Uterus (tissue), 4 donors: ENCODE results near the gene IQGAP2. TPM values are rescaled to one million over a fixed set of nuclear protein-coding genes. Genes with fewer than 3 reads are reported as not detected.

Source experiments
- DNase-seq, 2 donors: peaks; one replicate each; pipeline ENCODE4 v3.0.0-alpha.2; 2019 to 2020
- H3K27ac ChIP-seq, 2 donors: fragments of 200-600 bp; sonication (generic); 1 replicate in 1 of 2; 2 replicates in 1 of 2; pipeline ENCODE4 v1.5.1; 2016 to 2018
- H3K27me3 ChIP-seq, 2 donors: fragments of 200-600 bp; sonication (generic); one replicate each; pipeline ENCODE4 v1.5.1; 2018 to 2019; ENCODE audit warnings: control low read depth in 1 of 2
- H3K36me3 ChIP-seq, 2 donors: fragments of 200-600 bp; sonication (generic); one replicate each; pipeline ENCODE4 v1.5.1; 2019; ENCODE audit warnings: control low read depth in 1 of 2
- H3K4me1 ChIP-seq, 2 donors: fragments of 200-600 bp; sonication (generic); one replicate each; pipeline ENCODE4 v1.5.1; 2018 to 2019; ENCODE audit warnings: control low read depth in 1 of 2
- H3K4me3 ChIP-seq, 2 donors: fragments of 200-600 bp; sonication (generic); 1 replicate in 1 of 2; 2 replicates in 1 of 2; pipeline ENCODE4 v1.5.1; 2018 to 2019; ENCODE audit warnings: mild to moderate bottlenecking in 1 of 2
- H3K9me3 ChIP-seq, 2 donors: fragments of 200-600 bp; sonication (generic); one replicate each; pipeline ENCODE4 v1.5.1; 2019; ENCODE audit warnings: control low read depth in 1 of 2
- CTCF ChIP-seq, 4 experiments: fragments of 200-600 bp in 2 of 4; fragments of 450-650 bp in 2 of 4; sonication (generic) in 2 of 4; IDR thresholded peaks; one replicate each; pipeline ENCODE4 v1.5.1; 2016 to 2019; ENCODE audit warnings: antibody characterized with exemption in 4 of 4, mild to moderate bottlenecking in 2 of 4, moderate library complexity in 1 of 4
- POLR2A ChIP-seq, 2 donors: fragments of 450-650 bp; IDR thresholded peaks; one replicate each; pipeline ENCODE4 v1.6.1; 2016; ENCODE audit warnings: antibody characterized with exemption in 2 of 2, mild to moderate bottlenecking in 1 of 2, moderate library complexity in 1 of 2
- intact Hi-C: fragments of 100-400 bp; cut with DNase I; formaldehyde crosslinking; loops from one replicate; pipeline ENCODE4 v1.15.1; 2023; ENCODE audit warnings: low total_unique reads
- total RNA-seq, 4 donors: library from RNA; depleted of rRNA in 3 of 4; stranded (reverse); fragments of >200 nt in 3 of 4; gene quantifications; one replicate each; pipeline versions ENCODE4 v1.1.0 to v1.2.4, GENCODE V29; 2014 to 2023
- donor health status: DM: yes; HTN: yes; CAD: no.

IQGAP2 gene
- total RNA-seq, 4 donors from 2014 or later = 7.1 to 49.2 (median 9.4) TPM

GRCh38 chr5:76576450-76576849 lies 173.4 kb downstream of the IQGAP2 start:
- no peak for DNase-seq
- Histone ChIP-seq H3K27ac (no peak overlapping the region), H3K4me3 (no peak overlapping the region), H3K4me1 (no peaks in the 10 kb centered on the region), H3K36me3 (no peaks in the 10 kb centered on the region), H3K9me3 (no peaks in the 10 kb centered on the region), H3K27me3 (no peaks in the 10 kb centered on the region)
- intact Hi-C loops = no loop called here
- TF ChIP-seq CTCF (IDR thresholded peaks at IDR 0.05) (no peak), POLR2A (IDR thresholded peaks at IDR 0.05) (no peak)

DNA sequence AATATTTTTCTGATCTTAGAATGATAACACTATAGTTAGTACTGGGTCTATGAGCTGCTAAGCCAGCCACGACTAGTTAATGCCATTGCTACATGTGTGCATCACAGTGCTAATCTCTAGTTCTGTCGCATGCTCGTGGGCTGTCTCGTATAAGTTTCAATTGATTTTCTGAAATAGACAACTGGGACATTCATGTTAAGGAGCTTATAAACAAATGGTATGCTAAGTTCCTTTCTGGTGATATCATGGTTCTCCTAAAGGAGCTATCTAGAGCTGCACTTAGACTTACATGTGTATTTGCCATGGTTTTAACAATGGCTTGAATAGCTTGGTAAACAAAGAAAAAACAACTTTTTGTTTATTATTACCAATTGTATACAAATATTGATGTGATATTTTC lies 173.9 kb downstream of the IQGAP2 start:
- Histone ChIP-seq H3K27me3 (no peaks in the 10 kb centered on the region), H3K9me3 (no peaks in the 10 kb centered on the region), H3K27ac (no peak overlapping the region), H3K36me3 (no peaks in the 10 kb centered on the region), H3K4me1 (no peaks in the 10 kb centered on the region), H3K4me3 (no peak overlapping the region)
- intact Hi-C loops = no loop called here
- no peak for DNase-seq
- TF ChIP-seq CTCF (IDR thresholded peaks at IDR 0.05) (no peak), POLR2A (IDR thresholded peaks at IDR 0.05) (no peak)

- no peaks in the 10 kb centered on the region for H3K4me1 ChIP-seq
- no peak overlapping the region for H3K27ac ChIP-seq
- no peak overlapping the region for H3K4me3 ChIP-seq
- H3K9me3 ChIP-seq = no peaks in the 10 kb centered on the region
- H3K27me3 ChIP-seq = no peaks in the 10 kb centered on the region
- no peaks in the 10 kb centered on the region for H3K36me3 ChIP-seq
- DNase-seq = no peak
- no peak for TF ChIP-seq POLR2A (IDR thresholded peaks at IDR 0.05)
- no peak for TF ChIP-seq CTCF (IDR thresholded peaks at IDR 0.05)
- intact Hi-C loops = no loop called here
These were observed 176.3 kb downstream of the IQGAP2 start for GRCh38 chr5:76579166-76579937.

GRCh38 chr5:76580981-76581380 lies 177.9 kb downstream of the IQGAP2 start:
- intact Hi-C loops = no loop called here
- Histone ChIP-seq H3K4me1 (no peaks in the 10 kb centered on the region), H3K36me3 (no peaks in the 10 kb centered on the region)

More at GRCh38 chr5:76580981-76581380, 177.9 kb downstream of the IQGAP2 start:
- TF ChIP-seq POLR2A (IDR thresholded peaks at IDR 0.05) (no peak), CTCF (IDR thresholded peaks at IDR 0.05) (no peak)
- Histone ChIP-seq H3K4me3 (no peak overlapping the region), H3K9me3 (no peaks in the 10 kb centered on the region), H3K27ac (no peak overlapping the region), H3K27me3 (no peaks in the 10 kb centered on the region)
- DNase-seq = no peak
